Measurements from ENCODE around the gene AK1.

The AK1 gene

GRCh38 chr9:127818574-127818973 is 58.9 kb downstream of the AK1 start:
- no peak for DNase-seq (ENCODE audit: low read depth)

DNA sequence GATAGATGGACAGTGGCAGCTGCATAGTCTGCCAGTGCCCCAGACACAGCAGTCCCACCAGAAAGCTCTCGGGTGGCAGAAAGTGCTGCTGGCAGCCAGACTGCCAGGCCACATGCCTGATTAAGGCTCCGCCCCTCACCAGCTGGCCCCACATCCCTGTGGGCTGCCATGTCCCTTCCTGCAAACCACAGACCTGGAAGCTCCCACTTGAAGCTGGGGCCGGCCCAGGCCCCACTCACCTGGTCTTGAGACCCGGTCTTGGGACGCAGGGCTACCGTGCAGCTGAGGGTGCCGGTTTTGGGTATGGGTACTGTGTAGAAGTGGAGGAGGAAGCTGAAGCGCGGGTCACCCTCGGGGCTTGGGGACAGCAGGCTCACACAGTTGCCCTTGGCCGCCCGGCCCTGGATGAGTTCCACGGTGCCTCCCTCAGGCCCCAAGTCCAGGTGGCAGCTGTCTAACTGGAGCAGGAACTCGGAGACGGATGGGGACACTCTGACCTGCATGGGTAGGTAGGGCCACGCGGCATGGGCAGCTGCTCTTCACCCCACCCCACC is 59.5 kb downstream of the AK1 start:
- no peak for DNase-seq (ENCODE audit: low read depth)

DNA sequence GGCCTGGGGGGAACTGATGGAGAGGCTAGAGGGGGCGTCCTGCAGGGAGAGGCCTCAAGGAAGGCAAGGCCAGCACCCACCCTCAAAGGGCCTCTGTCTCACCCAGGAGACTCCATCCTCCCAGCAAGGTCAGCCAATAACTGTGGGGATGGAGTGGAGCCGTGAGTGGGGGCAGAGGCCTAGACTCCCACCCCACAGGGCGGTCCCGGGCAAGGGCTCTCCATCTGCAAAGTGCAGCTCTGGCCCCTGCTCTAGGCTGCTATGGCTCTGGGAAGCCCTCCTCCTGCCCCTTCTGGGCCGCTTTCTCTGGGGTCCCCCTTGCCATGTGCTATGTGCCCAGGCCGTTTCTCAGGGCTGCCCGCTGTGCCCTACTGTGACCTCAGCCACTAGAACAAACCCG is 60.7 kb downstream of the AK1 start:
- DNase-seq (ENCODE audit: low read depth) = no peak

Measured in T-helper 22 cell (primary cell).